Keratinocyte (primary cell): ENCODE measurements around the gene NUP205. TPM values are rescaled to one million over a fixed set of nuclear protein-coding genes. Genes with fewer than 3 reads are reported as not detected.
A peak's percentile ranks its signal among the peaks of the same experiment; 100 is the strongest.

ENCODE experiments used
- DNase-seq: peaks from one replicate; pipeline ENCODE4 v3.0.0-alpha.2; 2011; ENCODE audit warnings: low read depth, missing footprints, low spot score
- FAIRE-seq: peaks from 2 replicates; lab custom pipeline; 2011; peaks lifted over from hg19 to GRCh38; lab: Jason Lieb, UNC
- H2AFZ ChIP-seq: 2 replicates; pipeline ENCODE4 v1.6.0; 2012; ENCODE audit warnings: low read length, control low read depth, inconsistent platforms; ENCODE audit not compliant: control insufficient read depth
- H3K27ac ChIP-seq: 2 replicates; pipeline ENCODE4 v1.5.1; 2011; ENCODE audit warnings: low read length; ENCODE audit not compliant: control insufficient read depth, insufficient read depth
- H3K27me3 ChIP-seq: 3 replicates; pipeline ENCODE4 v1.6.0; 2011; ENCODE audit warnings: low read length; ENCODE audit not compliant: control insufficient read depth, insufficient read depth; ENCODE audit errors: extremely low read depth
- H3K36me3 ChIP-seq, 2 experiments: 2 replicates in 1 of 2; 3 replicates in 1 of 2; pipeline ENCODE4 v1.5.1; 2011; ENCODE audit warnings: low read length in 2 of 2, mild to moderate bottlenecking in 1 of 2; ENCODE audit not compliant: control insufficient read depth in 2 of 2, insufficient read depth in 2 of 2; ENCODE audit errors: extremely low read depth in 1 of 2
- H3K4me1 ChIP-seq: 3 replicates; pipeline ENCODE4 v1.5.1; 2011; ENCODE audit warnings: low read length; ENCODE audit not compliant: control insufficient read depth, insufficient read depth; ENCODE audit errors: extremely low read depth
- H3K4me2 ChIP-seq: 3 replicates; pipeline ENCODE4 v1.6.0; 2011; ENCODE audit warnings: low read depth, low read length; ENCODE audit not compliant: control insufficient read depth, insufficient read depth; ENCODE audit errors: extremely low read depth
- H3K4me3 ChIP-seq, 3 experiments: fragments of 200-600 bp in 1 of 3; sonication (generic) in 1 of 3; 2 replicates in 2 of 3; 3 replicates in 1 of 3; pipeline ENCODE4 v1.5.1; 2011 to 2016; ENCODE audit warnings: low read length in 3 of 3, mild to moderate bottlenecking in 3 of 3, control low read depth in 2 of 3, inconsistent platforms in 1 of 3, low read depth in 1 of 3, mixed read lengths in 1 of 3, mixed run types in 1 of 3, moderate library complexity in 1 of 3; ENCODE audit not compliant: control insufficient read depth in 2 of 3, insufficient read depth in 2 of 3; ENCODE audit errors: extremely low read depth in 1 of 3
- H3K79me2 ChIP-seq: 2 replicates; pipeline ENCODE4 v1.6.0; 2012; ENCODE audit warnings: low read length; ENCODE audit not compliant: control insufficient read depth, insufficient read depth
- H3K9ac ChIP-seq: 3 replicates; pipeline ENCODE4 v1.6.0; 2011; ENCODE audit warnings: low read length; ENCODE audit not compliant: control insufficient read depth, insufficient read depth; ENCODE audit errors: extremely low read depth
- H3K9me1 ChIP-seq: 3 replicates; pipeline ENCODE4 v1.6.0; 2011; ENCODE audit warnings: low read length; ENCODE audit not compliant: control insufficient read depth, insufficient read depth; ENCODE audit errors: extremely low read depth
- H3K9me3 ChIP-seq: 2 replicates; pipeline ENCODE4 v1.5.1; 2012; ENCODE audit warnings: low read depth, low read length; ENCODE audit not compliant: control insufficient read depth
- H4K20me1 ChIP-seq: 3 replicates; pipeline ENCODE4 v1.6.0; 2011; ENCODE audit warnings: low read length; ENCODE audit not compliant: control insufficient read depth, insufficient read depth; ENCODE audit errors: extremely low read depth
- EZH2 ChIP-seq: IDR thresholded peaks from one replicate; pipeline ENCODE4 v1.6.1; 2012; ENCODE audit warnings: inconsistent platforms, mild to moderate bottlenecking, low read length, moderate library complexity
- dilution Hi-C: fragments of 300-500 bp; cut with MboI; formaldehyde crosslinking; loops from one replicate; pipeline ENCODE4 v1.7.0; 2020; ENCODE audit warnings: low sequenced_read_pairs; ENCODE audit not compliant: extremely low pct_ligation_motif_present
- polyA plus RNA-seq, 5 experiments: library from polyadenylated mRNA; depleted of rRNA in 3 of 5; stranded (reverse) in 3 of 5; stranded (forward) in 1 of 5; unstranded in 1 of 5; fragments of >200 nt; gene quantifications; 1 replicate in 1 of 5; 2 replicates in 3 of 5; 3 replicates in 1 of 5; pipeline versions ENCODE4 v1.2.1 to v1.2.3, GENCODE V29; 2011 to 2012; ENCODE audit warnings: missing spikeins in 2 of 5, low read depth in 1 of 5, low replicate concordance in 1 of 5
- TF ChIP-seq, protein P1 (sequence below), 3 experiments: IDR thresholded peaks in 1 of 3; conservative IDR thresholded peaks in 1 of 3; optimal IDR thresholded peaks in 1 of 3; 2 replicates in 2 of 3; 3 replicates in 1 of 3; pipeline versions ENCODE3 to v1.5.1; 2011; ENCODE audit warnings: low read length in 3 of 3, mild to moderate bottlenecking in 3 of 3, moderate library complexity in 2 of 3, control low read depth in 1 of 3, inconsistent platforms in 1 of 3; ENCODE audit not compliant: insufficient read depth in 2 of 3; ENCODE audit errors: extremely low read depth in 1 of 3

NUP205 gene
- polyA plus RNA-seq, 1 donor (not counting 4 experiments of a cell fraction or from before 2014, with no cell fraction given), result 74.6 TPM

DNA sequence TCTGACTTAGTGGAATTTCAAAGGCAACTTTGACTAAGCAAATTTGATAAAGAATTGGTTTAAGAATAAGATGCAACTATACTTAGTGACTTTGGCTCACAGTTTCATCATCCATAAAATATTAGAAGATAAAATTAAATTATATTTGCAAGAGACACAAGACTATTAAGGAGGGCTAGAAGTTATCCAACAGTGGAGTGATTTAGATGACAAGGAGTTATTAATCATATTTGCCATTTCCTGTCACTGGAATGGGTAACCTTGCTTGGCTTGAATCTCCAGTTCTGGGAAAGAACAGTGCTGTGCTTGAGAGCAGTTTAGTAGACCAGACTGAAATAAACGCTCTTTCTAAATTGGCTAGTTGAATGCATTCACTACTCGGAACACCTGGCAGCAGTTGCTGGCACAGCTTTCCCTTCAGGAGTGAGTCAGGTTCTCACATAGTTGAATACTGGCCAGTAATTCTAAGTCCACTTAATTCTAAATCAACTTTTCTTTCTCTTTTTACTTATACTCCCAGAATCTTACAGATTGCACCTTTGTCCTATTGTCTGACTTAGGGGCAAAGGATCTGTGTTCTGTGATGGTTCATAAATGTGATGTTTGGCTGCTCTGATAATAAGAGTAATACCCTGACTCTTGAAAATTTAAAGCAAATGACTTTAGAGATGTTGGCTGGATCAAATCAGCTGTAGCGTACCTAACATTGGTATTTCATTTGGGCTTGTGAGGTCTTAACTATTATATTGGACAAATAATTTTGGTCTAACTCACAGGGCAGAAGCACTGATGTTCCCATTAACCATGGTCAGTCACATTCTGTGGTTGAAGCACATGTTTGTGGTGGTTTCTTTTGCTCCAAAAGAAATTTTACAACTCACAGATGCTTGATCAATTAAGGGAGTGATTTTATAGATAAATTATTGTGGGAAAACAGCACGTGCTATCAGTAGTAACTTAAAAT, 121.2 kb downstream of the NUP205 start:
- FAIRE-seq (peak; percentile 91), DNase-seq (peak; percentile 62)
- Histone ChIP-seq H3K4me1 (peaks cover 36% of the 10 kb centered on the region), H2AFZ (no peak overlapping the region), H4K20me1 (no peaks in the 10 kb centered on the region), H3K79me2 (peaks cover 9% of the 10 kb centered on the region), H3K27me3 (no peaks in the 10 kb centered on the region), H3K36me3 (peaks cover 5 to 13% of the 10 kb centered on the region in 2 experiments), H3K27ac (peak overlapping the region; percentile 59), H3K9ac (no peak overlapping the region), H3K9me1 (no peaks in the 10 kb centered on the region), H3K4me2 (peak overlapping the region; percentile 69), H3K9me3 (no peaks in the 10 kb centered on the region), H3K4me3 (peak overlapping the region in 1 of 3 experiments; percentile 21)
- dilution Hi-C loops, result no loop called here
- no peak for TF ChIP-seq EZH2
- TF ChIP-seq, protein P1, sequence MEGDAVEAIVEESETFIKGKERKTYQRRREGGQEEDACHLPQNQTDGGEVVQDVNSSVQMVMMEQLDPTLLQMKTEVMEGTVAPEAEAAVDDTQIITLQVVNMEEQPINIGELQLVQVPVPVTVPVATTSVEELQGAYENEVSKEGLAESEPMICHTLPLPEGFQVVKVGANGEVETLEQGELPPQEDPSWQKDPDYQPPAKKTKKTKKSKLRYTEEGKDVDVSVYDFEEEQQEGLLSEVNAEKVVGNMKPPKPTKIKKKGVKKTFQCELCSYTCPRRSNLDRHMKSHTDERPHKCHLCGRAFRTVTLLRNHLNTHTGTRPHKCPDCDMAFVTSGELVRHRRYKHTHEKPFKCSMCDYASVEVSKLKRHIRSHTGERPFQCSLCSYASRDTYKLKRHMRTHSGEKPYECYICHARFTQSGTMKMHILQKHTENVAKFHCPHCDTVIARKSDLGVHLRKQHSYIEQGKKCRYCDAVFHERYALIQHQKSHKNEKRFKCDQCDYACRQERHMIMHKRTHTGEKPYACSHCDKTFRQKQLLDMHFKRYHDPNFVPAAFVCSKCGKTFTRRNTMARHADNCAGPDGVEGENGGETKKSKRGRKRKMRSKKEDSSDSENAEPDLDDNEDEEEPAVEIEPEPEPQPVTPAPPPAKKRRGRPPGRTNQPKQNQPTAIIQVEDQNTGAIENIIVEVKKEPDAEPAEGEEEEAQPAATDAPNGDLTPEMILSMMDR (optimal IDR thresholded peaks at IDR 0.05 in 1 of 3, IDR thresholded peaks at IDR 0.05 in 1 of 3, conservative IDR thresholded peaks at IDR 0.05 in 1 of 3; ENCODE audit: extremely low read depth in 1 of 3, insufficient read depth in 2 of 3, low read length in 3 of 3), result no peak

DNA sequence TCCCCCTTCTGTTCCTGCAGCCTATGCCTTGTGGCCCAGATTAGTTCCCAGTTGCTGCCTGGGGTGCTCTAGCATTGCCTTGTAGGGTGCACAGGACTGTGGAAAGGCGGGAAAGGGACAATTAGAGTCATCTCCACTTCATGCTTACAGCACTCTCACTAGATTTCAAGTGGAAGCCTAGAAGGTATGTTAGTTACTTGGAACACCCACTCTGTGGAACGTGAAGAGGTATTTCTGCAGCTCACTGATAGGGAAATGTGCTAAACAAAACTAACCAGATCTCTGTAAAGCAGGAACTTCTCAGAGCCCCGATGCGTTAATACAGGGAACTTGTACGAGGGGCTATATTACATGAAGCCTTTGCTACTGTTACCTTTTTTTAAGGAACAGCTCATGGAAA, 124.0 kb downstream of the NUP205 start:
- H3K4me3 ChIP-seq, result no peak overlapping the region
- TF ChIP-seq, protein P1 (optimal IDR thresholded peaks at IDR 0.05 in 1 of 3, IDR thresholded peaks at IDR 0.05 in 1 of 3, conservative IDR thresholded peaks at IDR 0.05 in 1 of 3; ENCODE audit: extremely low read depth in 1 of 3, insufficient read depth in 2 of 3, low read length in 3 of 3), result no peak
- TF ChIP-seq EZH2, result no peak
- H4K20me1 ChIP-seq, result no peaks in the 10 kb centered on the region
- no peaks in the 10 kb centered on the region for H3K9me3 ChIP-seq
- peaks cover 52% of the 10 kb centered on the region for H3K4me1 ChIP-seq
- H2AFZ ChIP-seq, result no peak overlapping the region
- H3K9ac ChIP-seq, result no peak overlapping the region
- H3K27ac ChIP-seq, result no peak overlapping the region
- H3K4me2 ChIP-seq, result no peak overlapping the region
- no peaks in the 10 kb centered on the region for H3K9me1 ChIP-seq
- peaks cover 4 to 11% of the 10 kb centered on the region in 2 experiments for H3K36me3 ChIP-seq
- DNase-seq (no peak), FAIRE-seq (no peak)
- dilution Hi-C loops, result no loop called here
- H3K79me2 ChIP-seq, result peaks cover 3% of the 10 kb centered on the region
- no peaks in the 10 kb centered on the region for H3K27me3 ChIP-seq
